RWPE1 (cell line): ENCODE results near the gene HAPLN2.
"Not testable (repeated sequence)": the region's sequence is repeated elsewhere in the genome, so short reads cannot be mapped to it uniquely, and the experiment has no call there.

Experiments used
- CTCF ChIA-PET: fragments of 350-600 bp; sonication (Branson Sonifier 250); formaldehyde crosslinking; extraction: SDS; loops from one replicate; lab custom pipeline; 2021; lab: Yijun Ruan, JAX
- POLR2A ChIA-PET: fragments of 400-600 bp; formaldehyde crosslinking; extraction: SDS; loops from one replicate; lab custom pipeline; 2020; ENCODE audit warnings: antibody characterized with exemption; ENCODE audit not compliant: low non-redundant PET; lab: Yijun Ruan, JAX
- DNase-seq: peaks from one replicate; pipeline ENCODE4 v3.0.0; 2012; ENCODE audit warnings: low spot score
- H3K27ac ChIP-seq: fragments of 450-650 bp; 2 replicates; pipeline ENCODE4 v1.5.1; 2017
- TF ChIP-seq, protein P1 (sequence below): fragments of 450-650 bp; conservative IDR thresholded peaks from 2 replicates; pipeline ENCODE4 v1.5.1; 2017; ENCODE audit warnings: low read depth, mild to moderate bottlenecking

The HAPLN2 gene

DNA sequence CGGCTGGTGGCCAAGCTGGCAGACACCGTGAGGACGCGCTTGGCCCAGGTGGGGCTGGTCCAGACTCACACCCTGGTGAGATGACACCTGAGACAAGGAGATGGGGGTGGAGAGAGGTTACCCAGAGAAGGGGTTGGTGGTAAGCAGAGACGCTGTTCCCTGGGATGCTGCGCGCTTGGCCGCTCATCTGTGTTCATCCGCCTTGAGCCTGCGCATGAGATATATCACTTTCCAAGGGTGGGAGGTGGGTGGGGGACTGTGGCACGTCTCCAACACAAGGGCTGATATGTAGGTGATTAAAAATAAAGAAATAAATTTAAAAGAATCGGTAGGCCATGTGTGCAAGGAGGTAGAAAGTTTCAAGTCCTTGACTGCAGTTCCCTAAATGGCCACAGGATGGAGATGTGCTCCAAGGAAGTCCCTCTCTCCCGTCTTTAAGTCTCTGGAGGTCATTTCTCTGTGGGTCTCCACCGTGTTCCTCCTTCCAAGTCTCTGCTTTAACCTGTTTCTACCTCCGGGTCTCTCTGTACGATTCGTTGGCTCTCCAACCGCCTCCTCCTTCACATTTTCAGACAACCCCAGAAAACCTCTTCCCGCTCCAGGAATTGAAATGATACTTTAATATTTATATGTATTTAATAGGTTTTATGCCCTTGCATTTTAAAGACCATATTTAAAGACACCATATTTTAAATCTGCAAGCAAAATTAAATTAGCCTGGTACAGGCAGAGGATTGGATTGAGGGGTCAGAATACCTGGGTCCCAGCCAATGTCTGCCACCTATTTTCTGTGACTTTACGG lies 35.2 kb upstream of the HAPLN2 start:
- POLR2A ChIA-PET, result no interaction called here

DNA sequence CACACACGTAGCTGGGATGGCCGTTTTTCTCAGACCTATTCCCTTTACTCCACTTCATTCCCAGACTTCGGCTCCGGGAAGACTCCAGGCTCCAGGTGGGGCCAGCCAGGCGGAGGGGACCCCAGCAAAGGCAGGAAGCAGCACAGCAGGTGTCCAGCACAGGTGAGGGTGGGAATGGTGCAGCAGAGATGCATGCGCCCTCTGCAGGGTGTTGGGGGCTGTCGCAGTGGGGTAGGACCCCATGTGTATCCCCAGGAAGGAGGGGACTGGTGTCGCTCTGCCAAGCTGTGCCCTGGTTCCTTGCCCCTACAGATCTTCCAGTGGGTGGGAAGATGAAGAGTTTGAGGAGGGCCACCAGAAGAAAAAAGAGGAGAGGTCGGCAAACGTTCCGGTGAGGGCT lies 34.4 kb upstream of the HAPLN2 start:
- TF ChIP-seq, protein P1, sequence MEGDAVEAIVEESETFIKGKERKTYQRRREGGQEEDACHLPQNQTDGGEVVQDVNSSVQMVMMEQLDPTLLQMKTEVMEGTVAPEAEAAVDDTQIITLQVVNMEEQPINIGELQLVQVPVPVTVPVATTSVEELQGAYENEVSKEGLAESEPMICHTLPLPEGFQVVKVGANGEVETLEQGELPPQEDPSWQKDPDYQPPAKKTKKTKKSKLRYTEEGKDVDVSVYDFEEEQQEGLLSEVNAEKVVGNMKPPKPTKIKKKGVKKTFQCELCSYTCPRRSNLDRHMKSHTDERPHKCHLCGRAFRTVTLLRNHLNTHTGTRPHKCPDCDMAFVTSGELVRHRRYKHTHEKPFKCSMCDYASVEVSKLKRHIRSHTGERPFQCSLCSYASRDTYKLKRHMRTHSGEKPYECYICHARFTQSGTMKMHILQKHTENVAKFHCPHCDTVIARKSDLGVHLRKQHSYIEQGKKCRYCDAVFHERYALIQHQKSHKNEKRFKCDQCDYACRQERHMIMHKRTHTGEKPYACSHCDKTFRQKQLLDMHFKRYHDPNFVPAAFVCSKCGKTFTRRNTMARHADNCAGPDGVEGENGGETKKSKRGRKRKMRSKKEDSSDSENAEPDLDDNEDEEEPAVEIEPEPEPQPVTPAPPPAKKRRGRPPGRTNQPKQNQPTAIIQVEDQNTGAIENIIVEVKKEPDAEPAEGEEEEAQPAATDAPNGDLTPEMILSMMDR, result no peak
- DNase-seq, result no peak
- ChIA-PET CTCF (interaction anchor here (0.7 kb wide), 1 partner anchor 11 kb away, joined by 3 read pairs; no protein-coding TSS in a partner anchor), POLR2A (no interaction called here)
- H3K27ac ChIP-seq, result no peak overlapping the region

More for the DNA sequence above, 35.2 kb upstream of the HAPLN2 start:
- CTCF ChIA-PET, result interaction anchor here (0.6 to 1.6 kb wide), 5 partner anchors 22 to 1701 kb away, joined by 3 to 6 read pairs (median 4); no protein-coding TSS in a partner anchor
- DNase-seq, result peak; percentile 66
- H3K27ac ChIP-seq, result no peak overlapping the region
- TF ChIP-seq, protein P1, result peak; percentile 88

DNA sequence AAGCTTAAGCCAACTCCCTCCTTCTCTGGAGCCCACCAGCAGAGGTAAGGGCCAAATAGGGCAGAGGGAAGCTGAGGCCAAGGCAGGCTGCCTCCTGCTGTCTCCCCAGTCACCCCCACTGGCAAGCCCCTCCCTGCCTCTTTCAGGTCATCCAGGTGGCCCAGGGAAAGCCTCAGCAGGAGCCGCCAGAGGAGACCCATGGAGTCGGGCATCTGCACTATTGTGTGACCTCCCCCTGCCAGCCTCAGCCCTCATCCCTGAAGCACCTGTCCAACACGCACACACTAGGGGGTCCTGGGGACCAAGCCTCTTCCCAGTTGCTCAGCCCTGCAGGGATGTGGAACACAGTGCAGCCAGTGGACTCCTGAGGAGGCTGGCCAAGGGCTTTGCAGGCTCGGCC lies 32.9 kb upstream of the HAPLN2 start:
- no peak for DNase-seq
- TF ChIP-seq, protein P1, result no peak
- POLR2A ChIA-PET, result interaction anchor here (0.9 kb wide), 1 partner anchor 10 kb away, joined by 3 read pairs; no protein-coding TSS in a partner anchor
- 0 out of 2 replicates have a peak overlapping the region, but pooled peaks have one; percentile 7 for H3K27ac ChIP-seq
- CTCF ChIA-PET, result interaction anchor here (0.6 to 1.2 kb wide), 3 partner anchors 15 to 33 kb away, joined by 3 to 7 read pairs (median 4); partner anchors contain the start of genes GPATCH4 and HAPLN2

DNA sequence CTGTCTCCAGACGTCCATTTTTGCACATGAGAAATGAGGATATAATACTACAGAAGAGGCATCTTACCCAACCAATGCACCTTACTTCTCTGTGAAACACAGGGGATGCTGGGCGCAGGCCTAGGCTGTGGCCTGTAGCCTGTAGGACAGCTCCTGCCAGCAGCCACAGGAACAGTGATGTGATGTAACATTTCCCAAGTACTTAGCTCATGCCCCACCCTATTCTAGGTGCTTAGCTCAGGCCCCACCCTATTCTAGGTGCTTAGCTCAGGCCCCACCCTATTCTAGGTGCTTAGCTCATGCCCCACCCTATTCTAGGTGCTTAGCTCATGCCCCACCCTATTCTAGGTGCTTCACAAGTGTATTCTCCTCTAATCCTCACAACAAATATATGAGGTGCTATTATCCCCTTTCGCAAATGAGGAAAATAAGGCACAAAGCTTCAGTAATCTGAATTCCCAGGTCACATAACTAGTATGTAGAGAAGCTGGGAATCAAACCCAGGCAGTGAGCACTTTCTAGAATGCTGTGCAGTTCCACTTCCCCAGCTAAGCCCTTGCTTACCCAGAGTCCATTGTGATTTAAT lies 32.2 kb upstream of the HAPLN2 start:
- DNase-seq, result no peak
- POLR2A ChIA-PET, result interaction anchor here (0.9 kb wide), 1 partner anchor 10 kb away, joined by 3 read pairs; no protein-coding TSS in a partner anchor
- TF ChIP-seq, protein P1, result no peak
- H3K27ac ChIP-seq, result no peak overlapping the region
- CTCF ChIA-PET, result interaction anchor here (1.1 kb wide), 1 partner anchor 32 kb away, joined by 4 read pairs; the partner anchor contains the start of gene HAPLN2

DNA sequence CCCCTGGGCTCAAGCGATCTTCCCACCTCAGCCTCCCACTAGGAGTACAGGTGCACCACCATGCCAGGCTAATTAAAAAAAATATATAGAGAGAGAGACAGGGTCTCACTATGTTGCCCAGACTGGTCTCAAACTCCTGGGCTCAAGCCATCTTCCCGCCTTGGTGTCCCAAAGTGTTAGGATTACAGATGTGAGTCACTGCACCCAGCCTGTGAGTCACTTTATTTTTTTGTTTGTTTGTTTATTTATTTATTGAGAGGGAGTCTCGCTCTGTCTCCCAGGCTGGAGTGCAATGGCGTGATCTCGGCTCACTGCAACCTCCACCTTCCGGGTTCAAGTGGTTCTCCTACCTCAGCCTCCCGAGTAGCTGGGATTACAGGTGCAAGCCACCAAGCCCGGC lies 31.3 kb upstream of the HAPLN2 start:
- POLR2A ChIA-PET, DNase-seq, H3K27ac ChIP-seq: not testable (repeated sequence)
- CTCF ChIA-PET, result interaction anchor here (0.6 to 1.4 kb wide), 4 partner anchors 20 to 1041 kb away, joined by 3 to 5 read pairs (median 4); no protein-coding TSS in a partner anchor

GRCh38 chr1:156589546-156589945 lies 29.7 kb upstream of the HAPLN2 start:
- ChIA-PET POLR2A (no interaction called here), CTCF (interaction anchor here (0.5 to 0.7 kb wide), 3 partner anchors 35 to 76 kb away, joined by 3 to 4 read pairs (median 3); no protein-coding TSS in a partner anchor)
- H3K27ac ChIP-seq, result no peak overlapping the region
- TF ChIP-seq, protein P1, result no peak
- DNase-seq, result no peak
